ENCODE measurements around the gene MRRF.

DNA sequence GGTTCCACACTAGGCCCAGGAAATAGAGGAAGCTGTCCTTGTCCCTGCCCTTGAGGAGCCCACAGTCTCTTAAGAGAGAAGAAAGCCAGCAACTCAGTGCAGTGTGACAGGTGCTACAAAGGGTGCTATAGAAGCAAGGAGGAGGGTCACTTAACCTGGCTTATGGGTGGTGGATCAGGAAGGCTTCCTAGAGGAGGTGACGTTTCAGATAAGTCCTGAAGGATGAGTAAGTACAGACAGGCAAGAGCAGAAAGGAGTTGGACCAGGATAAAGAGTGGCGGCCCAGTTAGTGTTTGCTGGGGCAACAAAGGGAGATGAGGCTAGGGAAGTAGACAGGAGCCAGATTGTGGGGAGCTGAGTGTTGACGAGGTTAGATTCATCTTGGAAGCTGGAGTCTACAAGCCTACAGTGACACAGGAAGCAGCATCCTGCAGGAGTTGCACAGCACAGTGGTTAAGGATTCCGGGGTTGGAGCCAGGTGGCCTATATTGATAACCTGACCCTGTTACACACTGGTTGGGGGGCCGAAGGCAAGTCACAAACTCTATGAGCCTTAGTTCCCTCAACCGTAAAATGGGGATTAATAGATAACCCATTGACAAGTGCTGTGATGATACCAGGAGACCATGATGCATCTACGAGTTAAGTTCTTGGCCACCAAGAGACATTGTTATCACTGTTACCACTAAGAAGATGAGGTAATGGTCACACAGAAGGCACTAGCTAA, 30.5 kb upstream of the MRRF start:
- no peak for TF ChIP-seq TAF1 (IDR thresholded peaks at IDR 0.05; ENCODE audit: borderline replicate concordance, low read depth, low read length)
- TF ChIP-seq POLR2A (IDR thresholded peaks at IDR 0.05; ENCODE audit: low read depth, low read length) = no peak

All from GM12892 (cell line).